Fibroblast of upper back skin (primary cell): ENCODE measurements around the gene DHCR7.

Experiments used
- DNase-seq: peaks from one replicate; pipeline ENCODE4 v3.0.0-alpha.2; 2013

The DHCR7 gene

GRCh38 chr11:71406681-71407080, 41.5 kb downstream of the DHCR7 start:
- no peak for DNase-seq

- no peak for DNase-seq
Observed at GRCh38 chr11:71404209-71404608, 44.0 kb downstream of the DHCR7 start.

DNA sequence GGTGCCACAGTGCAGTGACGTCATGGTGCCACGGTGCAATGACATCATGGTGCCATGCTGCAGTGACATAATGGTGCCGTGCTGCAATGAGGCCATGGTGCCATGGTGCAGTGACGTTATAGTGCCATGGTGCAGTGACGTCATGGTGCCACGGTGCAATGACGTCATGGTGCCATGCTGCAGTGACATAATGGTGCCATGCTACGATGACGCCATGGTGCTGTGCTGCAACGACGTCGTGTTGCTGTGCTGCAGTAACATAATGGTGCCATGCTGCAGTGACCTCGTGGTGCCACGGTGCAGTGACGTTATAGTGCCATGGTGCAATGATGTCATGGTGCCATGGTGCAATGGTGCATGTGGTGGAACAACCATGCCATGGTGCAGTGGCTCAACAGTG, 45.3 kb downstream of the DHCR7 start:
- no peak for DNase-seq

DNA sequence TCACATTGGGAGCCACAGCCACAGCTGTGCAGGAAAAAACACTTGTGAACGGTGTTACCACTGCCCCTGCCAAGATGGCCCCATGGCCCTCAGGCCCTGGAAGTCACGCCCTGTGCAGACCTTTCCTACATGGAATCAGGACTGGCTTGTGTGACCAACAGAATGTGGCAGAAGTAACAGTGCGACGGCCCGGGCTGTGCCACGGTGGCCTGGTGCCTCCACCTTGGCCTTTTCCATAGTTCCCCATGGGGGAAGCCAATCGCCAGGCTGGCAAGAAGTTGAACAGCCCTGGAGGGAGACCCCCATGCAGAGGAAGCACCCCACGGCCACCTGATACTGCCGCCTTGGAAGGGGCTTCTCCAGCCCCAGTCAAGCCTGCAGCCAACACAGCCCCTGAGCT, 48.0 kb downstream of the DHCR7 start:
- DNase-seq, result no peak

DNA sequence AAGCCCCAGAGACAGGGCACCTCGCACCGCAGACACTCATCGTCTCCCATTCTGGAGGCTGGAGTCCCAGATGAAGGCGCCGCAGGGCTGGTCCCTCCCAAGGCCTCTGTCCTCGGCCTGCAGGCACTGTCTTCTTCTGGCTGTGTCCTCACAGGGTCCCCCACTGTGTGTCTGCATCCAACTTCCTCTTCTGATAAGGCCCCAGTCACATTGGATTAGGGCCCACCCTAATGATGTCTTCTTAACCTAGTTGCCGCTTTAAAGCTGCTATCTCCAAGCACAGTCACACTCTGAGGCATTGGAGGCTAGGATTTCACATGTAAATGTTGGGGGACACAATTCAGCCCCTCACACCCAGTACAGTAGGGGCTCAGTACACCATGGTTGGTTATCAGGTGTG, 48.9 kb downstream of the DHCR7 start:
- DNase-seq, result no peak

DNA sequence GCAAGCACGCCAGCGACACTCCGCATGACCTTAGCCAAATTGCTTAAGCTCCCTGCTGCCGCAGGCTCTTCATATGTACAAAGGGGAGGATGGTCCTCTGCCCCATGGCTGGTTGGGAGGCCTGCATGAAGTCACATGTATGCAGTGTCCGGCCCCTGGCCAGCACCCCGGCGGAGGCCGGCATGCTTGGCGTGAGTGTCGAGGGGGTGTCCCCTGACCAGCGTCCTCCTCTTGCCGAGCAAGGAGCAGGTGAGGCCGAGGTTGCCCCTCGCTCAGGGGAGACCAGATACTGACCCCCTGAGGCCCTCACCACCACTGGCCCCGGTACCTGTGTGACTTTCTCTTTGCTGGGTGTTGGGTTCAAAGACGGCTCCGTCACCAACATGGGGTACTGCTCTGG, 50.2 kb downstream of the DHCR7 start:
- DNase-seq, result no peak

- DNase-seq, result no peak
Observed at GRCh38 chr11:71397331-71397860, 50.8 kb downstream of the DHCR7 start.

GRCh38 chr11:71396548-71397123, 51.6 kb downstream of the DHCR7 start:
- no peak for DNase-seq

- no peak for DNase-seq
Observed at GRCh38 chr11:71395774-71396173, 52.4 kb downstream of the DHCR7 start.

- DNase-seq, result no peak
Observed at GRCh38 chr11:71395263-71395560, 53.0 kb downstream of the DHCR7 start.

- DNase-seq, result no peak
Observed at GRCh38 chr11:71393283-71393682, 54.9 kb downstream of the DHCR7 start.

- DNase-seq, result no peak
Observed at GRCh38 chr11:71391796-71392195, 56.4 kb downstream of the DHCR7 start.

GRCh38 chr11:71391352-71391751, 56.8 kb downstream of the DHCR7 start:
- DNase-seq, result no peak

- DNase-seq, result no peak
Observed at GRCh38 chr11:71388637-71389235, 59.5 kb downstream of the DHCR7 start.

DNA sequence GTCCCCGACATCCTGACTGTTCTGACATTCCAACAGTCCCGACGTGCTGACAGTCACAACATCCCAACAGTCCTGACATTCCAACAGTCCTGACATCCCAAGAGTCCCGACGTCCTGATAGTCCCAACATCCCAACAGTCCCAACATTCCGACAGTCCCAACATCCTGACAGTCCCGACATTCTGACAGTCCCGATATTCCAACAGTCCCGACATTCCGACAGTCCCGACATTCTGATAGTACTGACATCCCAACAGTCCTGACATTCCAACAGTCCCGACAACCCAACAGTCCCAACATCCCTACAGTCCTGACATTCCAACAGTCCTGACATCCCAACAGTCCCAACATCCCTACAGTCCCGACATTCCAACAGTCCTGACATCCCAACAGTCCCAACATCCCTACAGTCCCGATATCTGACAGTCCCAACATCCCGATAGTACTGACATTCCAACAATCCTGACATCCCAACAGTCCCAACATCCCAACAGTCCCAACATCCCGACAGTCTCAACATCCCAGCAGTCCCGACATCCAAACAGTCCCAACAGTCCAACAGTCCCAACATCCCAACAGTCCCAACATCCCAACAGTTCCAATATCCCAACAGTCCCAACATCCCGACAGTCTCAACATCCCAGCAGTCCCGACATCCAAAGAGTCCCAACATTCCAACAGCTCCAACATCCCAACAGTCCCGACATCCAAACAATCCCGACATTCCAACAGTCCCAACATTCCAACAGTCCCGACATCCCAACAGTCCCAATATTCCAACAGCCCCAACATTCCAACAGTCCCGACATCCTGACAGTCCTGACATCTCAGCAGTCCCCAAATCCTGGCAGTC, 60.2 kb downstream of the DHCR7 start:
- DNase-seq, result no peak

DNA sequence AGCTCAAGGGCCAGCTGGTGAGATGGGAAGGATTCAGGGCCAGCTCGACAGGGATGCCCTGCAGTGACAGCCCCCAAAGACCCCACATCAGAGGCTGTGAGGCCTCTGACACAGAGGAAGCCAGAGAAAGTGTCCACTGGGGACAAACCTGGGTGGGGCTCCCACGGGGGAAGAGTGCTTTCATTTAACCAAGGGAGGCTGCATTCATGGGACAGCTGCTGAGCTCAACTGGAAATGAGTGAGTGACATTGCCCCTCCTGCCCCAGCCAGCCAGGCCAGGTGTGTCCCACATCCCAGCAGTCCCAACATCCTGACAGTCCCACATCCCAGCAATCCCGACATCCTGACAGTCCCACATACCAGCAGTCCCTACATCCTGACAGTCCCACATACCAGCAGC, 61.0 kb downstream of the DHCR7 start:
- DNase-seq, result no peak

DNA sequence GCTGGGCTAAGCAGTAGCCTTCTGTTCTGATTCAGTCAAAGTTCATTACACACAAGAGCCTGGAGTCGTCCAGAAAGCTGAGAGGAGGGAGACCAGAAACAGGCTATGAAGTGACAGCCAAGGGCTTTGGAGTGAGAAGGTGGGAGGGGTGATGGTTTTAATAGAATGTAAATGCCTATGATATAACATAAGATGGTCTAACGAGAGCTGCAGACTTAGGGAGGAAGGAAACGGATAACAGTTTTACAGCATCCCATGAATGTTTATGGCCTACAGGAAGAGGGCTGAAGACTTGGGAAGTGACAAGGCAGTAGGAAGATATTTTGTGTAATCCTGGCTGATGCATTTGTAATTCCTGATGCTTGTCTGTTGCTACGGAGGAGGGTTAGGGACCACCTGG, 62.0 kb downstream of the DHCR7 start:
- DNase-seq, result no peak

DNA sequence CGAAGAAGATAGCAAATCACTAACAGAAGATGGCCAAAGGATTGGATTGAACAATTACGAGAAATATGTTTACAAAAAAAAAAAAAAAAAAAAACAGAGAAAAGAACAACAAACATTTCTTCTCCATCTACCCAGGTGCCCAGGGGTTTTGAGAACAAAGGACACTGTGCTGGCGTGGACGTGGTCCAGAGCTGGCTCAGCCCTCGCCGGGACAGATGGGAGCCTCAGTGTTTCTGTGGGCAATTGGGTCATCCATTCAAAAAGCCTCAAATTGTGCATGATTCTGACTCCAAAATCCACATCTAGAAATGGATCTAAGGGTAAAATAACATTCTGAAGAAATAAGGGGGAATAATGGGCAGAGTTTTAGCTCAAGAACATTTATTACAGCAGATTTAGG, 63.1 kb downstream of the DHCR7 start:
- no peak for DNase-seq

- DNase-seq, result no peak
Observed at GRCh38 chr11:71384561-71384960, 63.6 kb downstream of the DHCR7 start.
